H1 (cell line): ENCODE data around the gene AIFM2. TPM values are rescaled to one million over a fixed set of nuclear protein-coding genes. Genes with fewer than 3 reads are reported as not detected.

Experiments
- HDAC6 ChIP-seq: IDR thresholded peaks from one replicate; pipeline ENCODE4 v1.7.1; 2012; ENCODE audit warnings: low read depth, mild to moderate bottlenecking, inconsistent platforms, low read length, moderate library complexity
- RBBP5 ChIP-seq: IDR thresholded peaks from 2 replicates; pipeline ENCODE4 v1.7.1; 2012; ENCODE audit warnings: low read depth, mild to moderate bottlenecking, inconsistent platforms, low read length, moderate library complexity, borderline replicate concordance
- TAF7 ChIP-seq: optimal IDR thresholded peaks from 2 replicates; pipeline ENCODE3; 2011; ENCODE audit warnings: low read depth, mild to moderate bottlenecking, inconsistent platforms, low read length, moderate library complexity, borderline replicate concordance
- polyA plus RNA-seq, 7 experiments: library from polyadenylated mRNA; depleted of rRNA in 3 of 7; stranded (reverse) in 5 of 7; unstranded in 2 of 7; fragments of >200 nt in 5 of 7; fragments of 200-250 nt in 2 of 7; gene quantifications; 1 replicate in 5 of 7; 2 replicates in 1 of 7; 4 replicates in 1 of 7; pipeline versions ENCODE4 v1.2.1 to v1.2.3, GENCODE V29; 2011 to 2013; ENCODE audit warnings: missing spikeins in 2 of 7, mixed read lengths in 2 of 7
- total RNA-seq: library from RNA; stranded (reverse); fragmentation: NEBNext Ultra II Directional; extraction: Animal tissue kit (Norgen Biotek cat#: 25700); gene quantifications from 2 replicates; pipeline ENCODE4 v1.2.1, GENCODE V29; 2021
- TF ChIP-seq, protein P1 (sequence below): IDR thresholded peaks from 2 replicates; pipeline ENCODE4 v1.6.1; 2012; ENCODE audit warnings: inconsistent platforms

AIFM2 gene
- total and polyA plus RNA-seq, 2 of the 8 experiments (the other 6 are each of a cell fraction or from before 2014, with no cell fraction given): 4.0 TPM

DNA sequence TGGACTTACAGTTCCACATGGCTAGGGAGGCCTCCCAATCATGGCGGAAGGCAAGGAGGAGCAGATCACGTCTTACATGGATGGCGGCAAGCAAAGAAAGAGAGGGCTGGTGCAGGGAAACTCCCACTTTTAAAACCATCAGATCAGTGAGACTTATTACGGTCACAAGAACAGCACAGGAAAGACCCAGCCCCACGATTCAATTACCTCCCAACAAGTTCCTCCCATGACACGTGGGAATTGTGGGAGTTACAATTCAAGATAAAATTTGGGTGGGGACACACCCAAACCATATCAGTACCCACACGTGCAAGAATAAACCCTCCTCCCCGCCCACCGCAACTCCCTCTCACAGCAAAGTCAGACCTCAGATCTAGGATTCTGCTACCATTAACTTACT is 4.5 kb upstream of the AIFM2 start (continued):
- no peak for TF ChIP-seq HDAC6
- no peak for TF ChIP-seq TAF7
- TF ChIP-seq, protein P1, sequence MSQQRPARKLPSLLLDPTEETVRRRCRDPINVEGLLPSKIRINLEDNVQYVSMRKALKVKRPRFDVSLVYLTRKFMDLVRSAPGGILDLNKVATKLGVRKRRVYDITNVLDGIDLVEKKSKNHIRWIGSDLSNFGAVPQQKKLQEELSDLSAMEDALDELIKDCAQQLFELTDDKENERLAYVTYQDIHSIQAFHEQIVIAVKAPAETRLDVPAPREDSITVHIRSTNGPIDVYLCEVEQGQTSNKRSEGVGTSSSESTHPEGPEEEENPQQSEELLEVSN: no peak
- no peak for TF ChIP-seq RBBP5
